Measurements from ENCODE around the gene HEBP1. TPM values are rescaled to one million over a fixed set of nuclear protein-coding genes. Genes with fewer than 3 reads are reported as not detected.

The HEBP1 gene
- total RNA-seq, 1 experiment from 2014 or later, result 22.2 TPM

DNA sequence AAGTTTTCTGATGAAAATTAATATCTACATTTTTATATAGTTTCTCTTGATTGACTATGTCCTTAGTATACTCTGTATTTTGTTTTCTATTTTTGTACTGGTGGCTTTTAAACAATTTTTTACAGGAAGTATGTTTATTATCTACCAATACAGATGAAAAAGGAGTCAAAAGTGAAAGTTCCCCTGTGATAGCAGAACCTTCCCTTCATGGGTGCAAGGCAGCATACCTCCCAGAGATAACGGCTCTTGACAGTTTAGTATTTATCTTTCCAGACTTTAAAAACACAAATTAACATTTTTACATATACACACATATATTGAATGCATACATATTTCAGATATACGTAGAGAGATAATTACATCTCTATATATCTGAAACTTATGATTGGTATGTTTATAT lies 27.0 kb upstream of the HEBP1 start:
- Histone ChIP-seq H2BK20ac (ENCODE audit: low read depth, low read length, poor library complexity, severe bottlenecking) (no peak overlapping the region), H2BK120ac (ENCODE audit: low read depth, low read length, poor library complexity, severe bottlenecking) (no peak overlapping the region), H2AK5ac (ENCODE audit: insufficient read length, low read length) (no peak overlapping the region), H3K14ac (ENCODE audit: insufficient read depth, low read length) (no peak overlapping the region), H3K23me2 (ENCODE audit: insufficient read length, low read depth, low read length, poor library complexity, severe bottlenecking) (no peaks in the 10 kb centered on the region), H4K20me1 (ENCODE audit: control insufficient read depth, insufficient read depth, insufficient read length) (no peaks in the 10 kb centered on the region), H2BK15ac (ENCODE audit: low read depth, low read length) (no peak overlapping the region), H3K56ac (ENCODE audit: insufficient read length, low read depth, low read length) (no peak overlapping the region), H3K18ac (ENCODE audit: insufficient read length, low read depth, low read length) (no peak overlapping the region), H2BK5ac (ENCODE audit: insufficient read length, low read length) (no peak overlapping the region), H4K5ac (ENCODE audit: insufficient read length, low read depth, low read length) (no peak overlapping the region), H3K79me1 (ENCODE audit: insufficient read depth, low read depth, low read length, poor library complexity, severe bottlenecking) (no peaks in the 10 kb centered on the region), H3K27ac (ENCODE audit: insufficient read length, low read depth, low read length) (no peak overlapping the region), H3K9ac (ENCODE audit: extremely low read depth, insufficient read length, low read length) (no peak overlapping the region), H3K23ac (ENCODE audit: insufficient read length, low read depth, low read length) (no peak overlapping the region), H3K9me3 (ENCODE audit: control insufficient read depth, low read depth, low read length) (no peaks in the 10 kb centered on the region), H3T11ph (ENCODE audit: low read length) (no peak overlapping the region), H2AFZ (ENCODE audit: low read length) (no peak overlapping the region), H3K4me1 (ENCODE audit: insufficient read depth, low read length) (peaks cover 6% of the 10 kb centered on the region), H3K4me2 (ENCODE audit: insufficient read depth, insufficient read length, low read length) (no peak overlapping the region), H3K4ac (ENCODE audit: low read depth, low read length) (no peak overlapping the region), H4K91ac (ENCODE audit: insufficient read length, low read depth, low read length) (no peak overlapping the region), H3K79me2 (ENCODE audit: insufficient read depth, low read length) (no peaks in the 10 kb centered on the region), H2BK12ac (ENCODE audit: insufficient read length, low read depth, low read length) (no peak overlapping the region), H4K8ac (replicated peaks; ENCODE audit: insufficient read length, low read depth, low read length) (no peak overlapping the region), H3K27me3 (ENCODE audit: insufficient read depth, low read length) (no peaks in the 10 kb centered on the region)
- no peak overlapping the region for H3K4me3 Mint-ChIP-seq
- H3K27ac Mint-ChIP-seq, result no peak overlapping the region
- no CpG with 5 or more reads among the region's 2 CpGs for WGBS (ENCODE audit: extremely low coverage, insufficient read length, low lambda C conversion rate)
- peaks cover 14 to 20% of the 10 kb centered on the region in 2 experiments for H3K4me1 Mint-ChIP-seq
- TF ChIP-seq, protein P1, sequence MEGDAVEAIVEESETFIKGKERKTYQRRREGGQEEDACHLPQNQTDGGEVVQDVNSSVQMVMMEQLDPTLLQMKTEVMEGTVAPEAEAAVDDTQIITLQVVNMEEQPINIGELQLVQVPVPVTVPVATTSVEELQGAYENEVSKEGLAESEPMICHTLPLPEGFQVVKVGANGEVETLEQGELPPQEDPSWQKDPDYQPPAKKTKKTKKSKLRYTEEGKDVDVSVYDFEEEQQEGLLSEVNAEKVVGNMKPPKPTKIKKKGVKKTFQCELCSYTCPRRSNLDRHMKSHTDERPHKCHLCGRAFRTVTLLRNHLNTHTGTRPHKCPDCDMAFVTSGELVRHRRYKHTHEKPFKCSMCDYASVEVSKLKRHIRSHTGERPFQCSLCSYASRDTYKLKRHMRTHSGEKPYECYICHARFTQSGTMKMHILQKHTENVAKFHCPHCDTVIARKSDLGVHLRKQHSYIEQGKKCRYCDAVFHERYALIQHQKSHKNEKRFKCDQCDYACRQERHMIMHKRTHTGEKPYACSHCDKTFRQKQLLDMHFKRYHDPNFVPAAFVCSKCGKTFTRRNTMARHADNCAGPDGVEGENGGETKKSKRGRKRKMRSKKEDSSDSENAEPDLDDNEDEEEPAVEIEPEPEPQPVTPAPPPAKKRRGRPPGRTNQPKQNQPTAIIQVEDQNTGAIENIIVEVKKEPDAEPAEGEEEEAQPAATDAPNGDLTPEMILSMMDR (conservative IDR thresholded peaks at IDR 0.05), result no peak
- no peaks in the 10 kb centered on the region for H3K9me3 Mint-ChIP-seq
- H3K36me3 Mint-ChIP-seq (ENCODE audit: insufficient read depth in 1 of 3, low read depth in 3 of 3), result no peaks in the 10 kb centered on the region
- no peaks in the 10 kb centered on the region for H3K27me3 Mint-ChIP-seq (ENCODE audit: low read depth)
- DNase-seq, result no peak

All from H9 (cell line).